ENCODE data around the gene ALOX15B.

Gene ALOX15B

DNA sequence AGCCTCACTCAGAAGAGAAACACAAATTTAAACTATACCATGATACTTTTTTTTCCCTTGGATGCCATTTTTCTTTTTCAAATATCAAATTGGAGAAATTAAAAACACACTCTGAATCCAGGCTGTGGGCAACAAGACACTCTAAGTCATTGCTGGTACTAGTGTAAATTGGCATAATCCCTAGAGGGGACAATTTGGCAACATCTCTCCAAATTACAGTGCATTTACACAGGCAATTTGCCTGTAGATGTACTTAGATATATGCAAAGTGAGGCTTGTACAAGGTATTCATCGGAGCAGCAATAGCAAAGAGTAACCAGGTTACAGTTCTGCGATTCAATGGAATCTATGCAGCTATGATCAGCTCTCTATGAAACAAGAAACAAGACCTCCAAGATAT, 43.1 kb upstream of the ALOX15B start:
- ChIA-PET CTCF (no interaction called here), POLR2A (interaction anchor here (1.5 kb wide), 1 partner anchor 66 kb away, joined by 3 read pairs; no protein-coding TSS in a partner anchor)
- TF ChIP-seq SP1 (IDR thresholded peaks at IDR 0.05) (no peak), HDGF (IDR thresholded peaks at IDR 0.05; ENCODE audit: borderline replicate concordance) (no peak)
- DNase-seq (ENCODE audit: extremely low spot score), result no peak

GRCh38 chr17:7997186-7997585, 41.7 kb upstream of the ALOX15B start:
- TF ChIP-seq L3MBTL2 (conservative IDR thresholded peaks at IDR 0.05) (no peak), ARNT (IDR thresholded peaks at IDR 0.05) (no peak), LEF1 (IDR thresholded peaks at IDR 0.05; ENCODE audit: borderline replicate concordance) (no peak), CTBP1 (IDR thresholded peaks at IDR 0.05; ENCODE audit: borderline replicate concordance) (no peak), TARDBP (IDR thresholded peaks at IDR 0.05) (no peak), ELF4 (IDR thresholded peaks at IDR 0.05) (no peak), SP1 (IDR thresholded peaks at IDR 0.05) (no peak), NFRKB (IDR thresholded peaks at IDR 0.05) (no peak), BHLHE40 (IDR thresholded peaks at IDR 0.05; ENCODE audit: borderline replicate concordance) (no peak), HDGF (IDR thresholded peaks at IDR 0.05; ENCODE audit: borderline replicate concordance) (no peak), FOXK2 (IDR thresholded peaks at IDR 0.05) (no peak)
- TF ChIP-seq, protein P1, sequence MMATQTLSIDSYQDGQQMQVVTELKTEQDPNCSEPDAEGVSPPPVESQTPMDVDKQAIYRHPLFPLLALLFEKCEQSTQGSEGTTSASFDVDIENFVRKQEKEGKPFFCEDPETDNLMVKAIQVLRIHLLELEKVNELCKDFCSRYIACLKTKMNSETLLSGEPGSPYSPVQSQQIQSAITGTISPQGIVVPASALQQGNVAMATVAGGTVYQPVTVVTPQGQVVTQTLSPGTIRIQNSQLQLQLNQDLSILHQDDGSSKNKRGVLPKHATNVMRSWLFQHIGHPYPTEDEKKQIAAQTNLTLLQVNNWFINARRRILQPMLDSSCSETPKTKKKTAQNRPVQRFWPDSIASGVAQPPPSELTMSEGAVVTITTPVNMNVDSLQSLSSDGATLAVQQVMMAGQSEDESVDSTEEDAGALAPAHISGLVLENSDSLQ (IDR thresholded peaks at IDR 0.05), result no peak
- ChIA-PET CTCF (interaction anchor here (0.5 to 1.4 kb wide), 7 partner anchors 10 to 601 kb away, joined by 3 to 6 read pairs (median 4); no protein-coding TSS in a partner anchor), POLR2A (interaction anchor here (1.0 to 1.5 kb wide), 2 partner anchors 64 to 82 kb away, joined by 3 read pairs; partner anchors contain the start of gene RNF227)
- peak; percentile 59 for DNase-seq (ENCODE audit: extremely low spot score)

- ChIA-PET POLR2A (interaction anchor here (1.2 to 1.4 kb wide), 2 partner anchors 12 to 86 kb away, joined by 4 read pairs; partner anchors contain the start of gene RNF227), CTCF (interaction anchor here (0.6 to 1.1 kb wide), 3 partner anchors 8 to 258 kb away, joined by 3 to 4 read pairs (median 3); no protein-coding TSS in a partner anchor)
- no peak for DNase-seq (ENCODE audit: extremely low spot score)
- TF ChIP-seq SP1 (IDR thresholded peaks at IDR 0.05) (no peak), TARDBP (IDR thresholded peaks at IDR 0.05) (no peak), LEF1 (IDR thresholded peaks at IDR 0.05; ENCODE audit: borderline replicate concordance) (no peak), FOXA1 (IDR thresholded peaks at IDR 0.05) (no peak), L3MBTL2 (conservative IDR thresholded peaks at IDR 0.05) (no peak), BHLHE40 (IDR thresholded peaks at IDR 0.05; ENCODE audit: borderline replicate concordance) (no peak), NFRKB (IDR thresholded peaks at IDR 0.05) (no peak), FOXM1 (IDR thresholded peaks at IDR 0.05; ENCODE audit: borderline replicate concordance) (no peak), ELF4 (IDR thresholded peaks at IDR 0.05) (no peak), SUZ12 (IDR thresholded peaks at IDR 0.05) (no peak)
- TF ChIP-seq, protein P1 (IDR thresholded peaks at IDR 0.05), result no peak
These were observed 36.7 kb upstream of the ALOX15B start, which contains the start of gene GUCY2D for GRCh38 chr17:8001976-8002720. Gene GUCY2D, plus strand, starts transcription at chr17:8002615. Its CDS starts 433 bp downstream, at chr17:8003048.

DNA sequence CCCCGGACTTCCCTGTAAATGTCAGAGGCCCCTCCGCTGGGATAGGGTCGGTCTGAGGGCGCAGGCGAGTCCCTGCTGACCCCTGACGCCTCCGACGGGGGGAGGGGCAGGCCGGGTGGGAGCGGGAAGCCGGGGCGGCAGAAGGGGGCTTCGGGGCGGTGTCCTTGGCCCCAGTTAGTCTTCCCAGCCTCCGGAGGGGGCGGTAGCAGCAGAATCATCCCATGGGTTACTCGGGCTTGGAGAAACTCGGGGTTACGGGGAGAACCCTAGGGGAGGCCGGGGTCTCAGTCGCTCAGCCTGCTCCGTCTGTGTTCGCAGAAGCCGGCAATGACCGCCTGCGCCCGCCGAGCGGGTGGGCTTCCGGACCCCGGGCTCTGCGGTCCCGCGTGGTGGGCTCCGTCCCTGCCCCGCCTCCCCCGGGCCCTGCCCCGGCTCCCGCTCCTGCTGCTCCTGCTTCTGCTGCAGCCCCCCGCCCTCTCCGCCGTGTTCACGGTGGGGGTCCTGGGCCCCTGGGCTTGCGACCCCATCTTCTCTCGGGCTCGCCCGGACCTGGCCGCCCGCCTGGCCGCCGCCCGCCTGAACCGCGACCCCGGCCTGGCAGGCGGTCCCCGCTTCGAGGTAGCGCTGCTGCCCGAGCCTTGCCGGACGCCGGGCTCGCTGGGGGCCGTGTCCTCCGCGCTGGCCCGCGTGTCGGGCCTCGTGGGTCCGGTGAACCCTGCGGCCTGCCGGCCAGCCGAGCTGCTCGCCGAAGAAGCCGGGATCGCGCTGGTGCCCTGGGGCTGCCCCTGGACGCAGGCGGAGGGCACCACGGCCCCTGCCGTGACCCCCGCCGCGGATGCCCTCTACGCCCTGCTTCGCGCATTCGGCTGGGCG, 35.9 kb upstream of the ALOX15B start:
- ChIA-PET POLR2A (no interaction called here), CTCF (interaction anchor here (0.6 to 0.7 kb wide), 2 partner anchors 7 to 259 kb away, joined by 3 to 4 read pairs; no protein-coding TSS in a partner anchor)
- no peak for TF ChIP-seq FOXK2 (IDR thresholded peaks at IDR 0.05)
- TF ChIP-seq ZNF384 (IDR thresholded peaks at IDR 0.05), result no peak
- TF ChIP-seq TARDBP (IDR thresholded peaks at IDR 0.05), result no peak
- no peak for TF ChIP-seq SUZ12 (IDR thresholded peaks at IDR 0.05)
- no peak for TF ChIP-seq LEF1 (IDR thresholded peaks at IDR 0.05; ENCODE audit: borderline replicate concordance)
- TF ChIP-seq ELF4 (IDR thresholded peaks at IDR 0.05), result no peak
- no peak for TF ChIP-seq SP1 (IDR thresholded peaks at IDR 0.05)
- no peak for TF ChIP-seq BHLHE40 (IDR thresholded peaks at IDR 0.05; ENCODE audit: borderline replicate concordance)
- no peak for TF ChIP-seq NFRKB (IDR thresholded peaks at IDR 0.05)
- no peak for TF ChIP-seq FOXM1 (IDR thresholded peaks at IDR 0.05; ENCODE audit: borderline replicate concordance)
- TF ChIP-seq FOXA1 (IDR thresholded peaks at IDR 0.05), result no peak
- TF ChIP-seq ARNT (IDR thresholded peaks at IDR 0.05), result no peak
- TF ChIP-seq L3MBTL2 (conservative IDR thresholded peaks at IDR 0.05), result no peak
- no peak for TF ChIP-seq HDGF (IDR thresholded peaks at IDR 0.05; ENCODE audit: borderline replicate concordance)
- TF ChIP-seq CTBP1 (IDR thresholded peaks at IDR 0.05; ENCODE audit: borderline replicate concordance), result no peak
- TF ChIP-seq, protein P1 (IDR thresholded peaks at IDR 0.05), result no peak
- DNase-seq (ENCODE audit: extremely low spot score), result no peak

GRCh38 chr17:8003594-8004181, 35.2 kb upstream of the ALOX15B start:
- POLR2A ChIA-PET, result no interaction called here
- CTCF ChIA-PET, result interaction anchor here (1.6 kb wide), 1 partner anchor 14 kb away, joined by 5 read pairs; no protein-coding TSS in a partner anchor
- TF ChIP-seq LEF1 (IDR thresholded peaks at IDR 0.05; ENCODE audit: borderline replicate concordance), result no peak
- TF ChIP-seq FOXM1 (IDR thresholded peaks at IDR 0.05; ENCODE audit: borderline replicate concordance), result no peak
- TF ChIP-seq BHLHE40 (IDR thresholded peaks at IDR 0.05; ENCODE audit: borderline replicate concordance), result no peak
- TF ChIP-seq L3MBTL2 (conservative IDR thresholded peaks at IDR 0.05), result no peak
- no peak for TF ChIP-seq ZNF384 (IDR thresholded peaks at IDR 0.05)
- TF ChIP-seq, protein P1 (IDR thresholded peaks at IDR 0.05), result no peak
- no peak for TF ChIP-seq SP1 (IDR thresholded peaks at IDR 0.05)
- no peak for TF ChIP-seq CTBP1 (IDR thresholded peaks at IDR 0.05; ENCODE audit: borderline replicate concordance)
- no peak for TF ChIP-seq NFRKB (IDR thresholded peaks at IDR 0.05)
- TF ChIP-seq FOXK2 (IDR thresholded peaks at IDR 0.05), result no peak
- no peak for TF ChIP-seq HDGF (IDR thresholded peaks at IDR 0.05; ENCODE audit: borderline replicate concordance)
- TF ChIP-seq ELF4 (IDR thresholded peaks at IDR 0.05), result no peak
- no peak for TF ChIP-seq TARDBP (IDR thresholded peaks at IDR 0.05)
- DNase-seq (ENCODE audit: extremely low spot score), result no peak
